Activated naive CD8-positive, alpha-beta T cell treated with anti-CD3 and anti-CD28 coated beads, Interleukin-2, amount 50 U/mL, for 16 hours (primary cell): Measurements from ENCODE around the gene ARMC2.
A peak's percentile ranks its signal among the peaks of the same experiment; 100 is the strongest.
"Not testable (repeated sequence)": the region's sequence is repeated elsewhere in the genome, so short reads cannot be mapped to it uniquely, and the experiment has no call there.

Experiments used
- DNase-seq: peaks from one replicate; pipeline ENCODE4 v3.0.0-alpha.2; 2020; ENCODE audit warnings: low read depth, low spot score

The ARMC2 gene

GRCh38 chr6:108848116-108848868 lies at the start of gene ARMC2:
Gene ARMC2, plus strand, starts transcription at chr6:108848422. Its CDS starts 5,846 bp downstream, at chr6:108854268.
- peak; percentile 64 for DNase-seq

GRCh38 chr6:108798670-108799353 lies 49.4 kb upstream of the ARMC2 start:
- no peak for DNase-seq

- no peak for DNase-seq
Measured at GRCh38 chr6:108799354-108799717, 48.9 kb upstream of the ARMC2 start.

GRCh38 chr6:108799791-108800190 lies 48.4 kb upstream of the ARMC2 start:
- no peak for DNase-seq

- no peak for DNase-seq
Measured at GRCh38 chr6:108800427-108800864, 47.8 kb upstream of the ARMC2 start.

GRCh38 chr6:108801366-108801765 lies 46.9 kb upstream of the ARMC2 start:
- no peak for DNase-seq

GRCh38 chr6:108803982-108804490 lies 44.2 kb upstream of the ARMC2 start:
- no peak for DNase-seq

- no peak for DNase-seq
Measured at GRCh38 chr6:108804956-108805355, 43.3 kb upstream of the ARMC2 start.

- no peak for DNase-seq
Measured at GRCh38 chr6:108805611-108806167, 42.5 kb upstream of the ARMC2 start.

- no peak for DNase-seq
Measured at GRCh38 chr6:108806171-108806570, 42.1 kb upstream of the ARMC2 start.

- DNase-seq: no peak
Measured at GRCh38 chr6:108806665-108807064, 41.6 kb upstream of the ARMC2 start.

- DNase-seq: no peak
Measured at GRCh38 chr6:108807928-108808327, 40.3 kb upstream of the ARMC2 start.

GRCh38 chr6:108809211-108809610 lies 39.0 kb upstream of the ARMC2 start:
- DNase-seq: no peak

GRCh38 chr6:108810057-108810643 lies 38.1 kb upstream of the ARMC2 start:
- DNase-seq: no peak

GRCh38 chr6:108811490-108811889 lies 36.7 kb upstream of the ARMC2 start:
- DNase-seq: no peak

GRCh38 chr6:108813218-108813617 lies 35.0 kb upstream of the ARMC2 start:
- DNase-seq: not testable (repeated sequence)

- not testable (repeated sequence) for DNase-seq
Measured at GRCh38 chr6:108817276-108817675, 30.9 kb upstream of the ARMC2 start.

GRCh38 chr6:108820006-108820405 lies 28.2 kb upstream of the ARMC2 start:
- no peak for DNase-seq

GRCh38 chr6:108822401-108822800 lies 25.8 kb upstream of the ARMC2 start:
- DNase-seq: no peak

GRCh38 chr6:108825326-108825725 lies 22.9 kb upstream of the ARMC2 start:
- DNase-seq: no peak

GRCh38 chr6:108831104-108831503 lies 17.1 kb upstream of the ARMC2 start:
- DNase-seq: no peak

- DNase-seq: no peak
Measured at GRCh38 chr6:108832738-108833137, 15.5 kb upstream of the ARMC2 start.
